ENCODE data around the gene CRTC2. TPM values are rescaled to one million over a fixed set of nuclear protein-coding genes. Genes with fewer than 3 reads are reported as not detected.

The CRTC2 gene
- total RNA-seq, 4 donors from 2014 or later: 17.4 to 43.7 (median 23.4) TPM

DNA sequence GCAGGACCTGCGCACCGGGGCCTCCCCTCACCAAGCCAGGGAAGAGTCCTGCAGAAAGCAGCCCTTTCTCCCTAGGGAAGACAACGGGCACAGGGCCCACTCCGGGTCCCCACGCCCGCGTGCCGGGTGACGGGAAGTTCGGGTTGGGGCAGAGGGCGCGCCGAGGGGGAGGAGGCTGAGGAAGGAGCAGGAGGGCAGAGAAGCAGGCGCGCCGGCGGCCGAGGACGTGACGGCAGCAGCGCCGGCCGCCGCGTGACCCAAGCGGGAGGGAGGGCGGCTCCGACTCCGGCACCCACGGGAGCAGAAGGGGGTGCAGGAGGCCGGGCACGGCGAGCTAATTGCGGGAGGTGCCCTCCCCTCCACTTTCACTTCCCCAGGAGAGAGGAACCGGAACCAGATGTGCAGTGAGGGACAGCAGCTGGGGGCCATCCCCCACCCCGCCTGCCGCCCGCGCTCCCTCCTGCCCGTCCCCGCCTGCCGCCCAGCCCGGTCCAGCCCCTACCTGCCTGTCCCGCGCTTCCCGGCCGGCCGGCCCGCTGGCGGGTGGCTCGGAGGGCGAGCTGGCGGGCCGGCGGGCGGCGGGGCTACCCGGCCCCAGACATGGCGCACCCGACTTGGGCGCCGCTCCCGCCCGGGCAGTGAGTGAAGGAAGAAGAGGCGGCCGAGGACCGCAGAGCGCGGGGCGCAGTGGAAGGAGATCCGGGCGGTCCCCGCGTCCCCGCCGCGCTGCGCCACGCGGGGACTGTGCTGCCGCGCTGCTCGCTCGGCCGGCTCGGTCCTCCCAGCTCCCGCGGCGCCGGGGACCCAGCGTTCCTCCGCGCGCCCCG, 12.4 kb downstream of the CRTC2 start:
- peak; percentile 72 to 78 for DNase-seq (ENCODE audit: low spot score in 2 of 2)
- H3K27me3 ChIP-seq: no peaks in the 10 kb centered on the region
- peaks cover 3 to 57% (median 14%) of the 10 kb centered on the region in 3 donors for H3K36me3 ChIP-seq
- TF ChIP-seq EP300 (IDR thresholded peaks at IDR 0.05): peak; percentile 73 to 94
- peak in 1 of 2 donors; percentile 53 for TF ChIP-seq POLR2A (IDR thresholded peaks at IDR 0.05)
- TF ChIP-seq, protein P1, sequence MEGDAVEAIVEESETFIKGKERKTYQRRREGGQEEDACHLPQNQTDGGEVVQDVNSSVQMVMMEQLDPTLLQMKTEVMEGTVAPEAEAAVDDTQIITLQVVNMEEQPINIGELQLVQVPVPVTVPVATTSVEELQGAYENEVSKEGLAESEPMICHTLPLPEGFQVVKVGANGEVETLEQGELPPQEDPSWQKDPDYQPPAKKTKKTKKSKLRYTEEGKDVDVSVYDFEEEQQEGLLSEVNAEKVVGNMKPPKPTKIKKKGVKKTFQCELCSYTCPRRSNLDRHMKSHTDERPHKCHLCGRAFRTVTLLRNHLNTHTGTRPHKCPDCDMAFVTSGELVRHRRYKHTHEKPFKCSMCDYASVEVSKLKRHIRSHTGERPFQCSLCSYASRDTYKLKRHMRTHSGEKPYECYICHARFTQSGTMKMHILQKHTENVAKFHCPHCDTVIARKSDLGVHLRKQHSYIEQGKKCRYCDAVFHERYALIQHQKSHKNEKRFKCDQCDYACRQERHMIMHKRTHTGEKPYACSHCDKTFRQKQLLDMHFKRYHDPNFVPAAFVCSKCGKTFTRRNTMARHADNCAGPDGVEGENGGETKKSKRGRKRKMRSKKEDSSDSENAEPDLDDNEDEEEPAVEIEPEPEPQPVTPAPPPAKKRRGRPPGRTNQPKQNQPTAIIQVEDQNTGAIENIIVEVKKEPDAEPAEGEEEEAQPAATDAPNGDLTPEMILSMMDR (IDR thresholded peaks at IDR 0.05): no peak
- H3K4me1 ChIP-seq: peaks cover 0 to 29% (median 14%) of the 10 kb centered on the region in 4 donors
- no peaks in the 10 kb centered on the region for H3K9me3 ChIP-seq
- WGBS, 2 donors: 0% methylated on average over 1 to 23 of the region's 95 CpGs
- peak overlapping the region; percentile 65 to 94 (median 82) for H3K4me3 ChIP-seq
- H3K27ac ChIP-seq: peak overlapping the region; percentile 91 to 99 (median 96)

DNA sequence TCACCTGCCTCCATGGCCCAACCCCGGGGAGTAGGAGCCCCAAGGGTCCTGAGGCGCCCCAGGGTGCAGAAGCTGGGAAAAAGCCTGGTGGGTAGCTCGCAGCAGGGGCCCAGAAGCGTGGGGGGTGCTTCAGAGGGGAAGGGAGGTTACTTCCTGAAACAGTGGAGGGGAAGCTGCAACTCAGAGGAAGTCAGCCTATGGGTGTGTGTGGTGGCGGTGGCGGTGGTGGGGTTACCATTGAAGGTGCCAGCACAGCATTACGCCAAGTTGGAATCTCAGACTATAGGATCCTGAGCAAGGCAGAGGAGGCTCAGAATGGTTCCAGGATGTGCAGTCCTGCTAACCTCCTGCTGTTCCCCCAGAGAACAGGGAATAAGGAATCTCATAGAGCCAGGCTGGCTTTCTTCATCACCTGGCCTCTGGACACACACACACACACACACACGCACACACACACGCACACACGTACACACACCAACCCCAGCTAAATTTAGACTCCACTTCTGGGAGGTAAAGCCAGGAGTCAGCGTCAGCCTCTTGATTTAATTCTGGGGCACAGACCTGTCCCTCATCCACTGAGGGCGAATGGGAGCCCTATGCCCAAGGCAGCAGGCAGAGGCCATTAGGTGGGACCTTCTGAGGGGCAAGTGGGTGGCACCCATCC, 13.1 kb downstream of the CRTC2 start:
- Histone ChIP-seq H3K9me3 (no peaks in the 10 kb centered on the region), H3K27ac (peak overlapping the region; percentile 91 to 99 (median 96)), H3K27me3 (no peaks in the 10 kb centered on the region), H3K36me3 (peaks cover 3 to 57% (median 11%) of the 10 kb centered on the region in 3 donors), H3K4me3 (peak overlapping the region; percentile 65 to 94 (median 82)), H3K4me1 (peaks cover 0 to 29% (median 14%) of the 10 kb centered on the region in 4 donors)
- WGBS, 2 donors: 28 to 48% methylated on average over 7 to 12 of the region's 12 CpGs
- DNase-seq (ENCODE audit: low spot score in 2 of 2): peak in 1 of 2 donors; percentile 48
- TF ChIP-seq, protein P1 (IDR thresholded peaks at IDR 0.05): no peak
- TF ChIP-seq POLR2A (IDR thresholded peaks at IDR 0.05) (no peak), EP300 (IDR thresholded peaks at IDR 0.05) (no peak)

DNA sequence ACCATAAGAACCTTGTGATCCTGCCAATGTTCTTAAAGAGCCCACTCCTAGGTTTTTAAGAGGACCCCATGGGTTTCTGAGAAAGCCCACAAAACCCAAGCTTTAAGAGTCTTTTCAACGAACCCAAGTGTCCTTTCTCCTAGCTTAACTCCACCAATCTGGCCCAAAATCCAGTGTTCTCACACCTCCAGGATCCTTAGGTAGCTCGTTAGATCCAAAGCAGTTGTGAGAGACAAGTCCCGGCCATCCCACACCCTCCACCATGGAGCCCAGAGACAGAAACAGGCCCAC, 13.6 kb downstream of the CRTC2 start:
- DNase-seq (ENCODE audit: low spot score in 2 of 2): no peak
- peaks cover 0 to 29% (median 14%) of the 10 kb centered on the region in 4 donors for H3K4me1 ChIP-seq
- no peak for TF ChIP-seq EP300 (IDR thresholded peaks at IDR 0.05)
- TF ChIP-seq POLR2A (IDR thresholded peaks at IDR 0.05): no peak
- TF ChIP-seq, protein P1 (IDR thresholded peaks at IDR 0.05): no peak
- peak overlapping the region in 3 of 4 donors; percentile 65 to 94 (median 73) for H3K4me3 ChIP-seq
- 70 to 80% methylated on average over 3 of the region's 3 CpGs for WGBS, 2 donors
- H3K27ac ChIP-seq: peak overlapping the region; percentile 91 to 99 (median 96)
- no peaks in the 10 kb centered on the region for H3K27me3 ChIP-seq
- peaks cover 3 to 57% (median 7%) of the 10 kb centered on the region in 3 donors for H3K36me3 ChIP-seq
- no peaks in the 10 kb centered on the region for H3K9me3 ChIP-seq

DNA sequence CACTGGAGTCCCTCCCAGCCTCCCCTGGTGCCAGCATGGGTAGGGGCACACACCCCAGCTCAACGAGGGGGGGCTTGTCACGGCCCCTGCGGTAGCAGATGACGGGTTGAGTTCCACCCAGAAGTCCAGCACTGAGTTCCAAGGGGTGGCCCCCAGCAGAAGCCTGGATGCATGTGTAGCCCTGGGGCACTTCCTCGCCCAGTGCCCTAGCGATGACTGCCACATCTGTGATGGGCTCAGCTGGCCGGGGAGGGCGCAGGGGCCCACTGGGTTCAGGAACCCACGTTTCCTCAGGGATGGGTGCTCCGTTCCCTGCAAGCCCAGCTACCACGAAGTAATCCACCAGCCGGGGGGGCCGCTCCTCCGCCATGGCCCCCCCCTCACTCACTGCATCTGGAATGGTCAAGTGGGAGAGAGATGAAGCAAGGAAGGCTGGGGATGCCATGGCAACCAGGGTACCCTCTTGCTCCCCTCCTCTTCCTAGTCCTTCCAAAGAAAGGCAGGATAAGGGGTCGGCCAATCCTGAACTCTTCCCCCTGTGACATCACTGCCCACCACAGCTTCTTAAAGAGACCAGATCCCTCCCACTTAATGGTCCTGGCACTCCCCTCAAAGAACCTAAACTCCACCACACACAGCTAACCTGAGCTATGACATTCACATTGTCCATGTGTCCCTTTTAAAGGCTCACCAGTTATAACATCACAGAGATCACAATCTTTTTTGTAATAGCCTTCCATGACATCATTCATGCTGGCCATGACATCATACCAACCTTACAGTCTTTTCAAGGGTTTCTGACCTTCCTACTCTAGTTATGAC, 14.2 kb downstream of the CRTC2 start:
- Histone ChIP-seq H3K4me3 (peak overlapping the region in 2 of 4 donors; percentile 65 to 94), H3K4me1 (peaks cover 0 to 29% (median 14%) of the 10 kb centered on the region in 4 donors), H3K27me3 (no peaks in the 10 kb centered on the region), H3K9me3 (no peaks in the 10 kb centered on the region), H3K36me3 (peaks cover 3 to 57% (median 11%) of the 10 kb centered on the region in 3 donors), H3K27ac (peak overlapping the region; percentile 91 to 99 (median 96))
- DNase-seq (ENCODE audit: low spot score in 2 of 2): no peak
- WGBS, 2 donors: 74 to 75% methylated on average over 11 to 15 of the region's 15 CpGs
- no peak for TF ChIP-seq EP300 (IDR thresholded peaks at IDR 0.05)
- TF ChIP-seq, protein P1 (IDR thresholded peaks at IDR 0.05): no peak
- TF ChIP-seq POLR2A (IDR thresholded peaks at IDR 0.05): no peak
